Panc1 (cell line): ENCODE data around the gene RPS6KA1.

Source experiments
- POLR2AphosphoS5 ChIP-seq: IDR thresholded peaks from 2 replicates; pipeline ENCODE4 v1.6.1; 2012; ENCODE audit warnings: mild to moderate bottlenecking, low read depth, low read length, moderate library complexity
- TF ChIP-seq, protein P1 (sequence below): fragments of 450-650 bp; IDR thresholded peaks from 2 replicates; pipeline ENCODE4 v1.5.1; 2017; ENCODE audit warnings: mild to moderate bottlenecking
- TF ChIP-seq, protein P2 (sequence below), 2 experiments: IDR thresholded peaks; 2 replicates each; pipeline ENCODE4 v1.6.1; 2011 to 2012; ENCODE audit warnings: low read depth in 2 of 2, control low read depth in 1 of 2, low read length in 1 of 2, mild to moderate bottlenecking in 1 of 2, moderate library complexity in 1 of 2; ENCODE audit not compliant: insufficient read depth in 1 of 2

DNA sequence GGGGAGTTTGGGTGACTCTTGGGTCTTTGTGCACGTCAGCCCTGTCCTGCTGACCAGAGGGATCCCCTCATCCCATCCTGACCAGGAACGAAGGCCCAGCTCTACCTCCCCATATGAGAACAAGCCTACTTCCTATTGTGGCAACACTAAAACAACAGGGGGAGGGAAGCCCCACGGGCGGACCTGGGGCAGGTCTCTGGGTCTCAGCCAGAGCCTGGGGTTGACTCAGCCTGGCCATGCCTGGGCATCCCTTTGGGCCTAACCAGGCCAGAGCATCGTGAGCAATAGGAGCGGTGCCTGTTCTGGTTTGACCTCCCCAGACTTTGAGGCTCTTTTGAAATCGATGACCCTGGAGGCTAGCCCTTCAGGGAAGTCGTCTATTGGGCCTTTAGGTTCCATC is 16.8 kb downstream of the RPS6KA1 start:
- TF ChIP-seq, protein P1, sequence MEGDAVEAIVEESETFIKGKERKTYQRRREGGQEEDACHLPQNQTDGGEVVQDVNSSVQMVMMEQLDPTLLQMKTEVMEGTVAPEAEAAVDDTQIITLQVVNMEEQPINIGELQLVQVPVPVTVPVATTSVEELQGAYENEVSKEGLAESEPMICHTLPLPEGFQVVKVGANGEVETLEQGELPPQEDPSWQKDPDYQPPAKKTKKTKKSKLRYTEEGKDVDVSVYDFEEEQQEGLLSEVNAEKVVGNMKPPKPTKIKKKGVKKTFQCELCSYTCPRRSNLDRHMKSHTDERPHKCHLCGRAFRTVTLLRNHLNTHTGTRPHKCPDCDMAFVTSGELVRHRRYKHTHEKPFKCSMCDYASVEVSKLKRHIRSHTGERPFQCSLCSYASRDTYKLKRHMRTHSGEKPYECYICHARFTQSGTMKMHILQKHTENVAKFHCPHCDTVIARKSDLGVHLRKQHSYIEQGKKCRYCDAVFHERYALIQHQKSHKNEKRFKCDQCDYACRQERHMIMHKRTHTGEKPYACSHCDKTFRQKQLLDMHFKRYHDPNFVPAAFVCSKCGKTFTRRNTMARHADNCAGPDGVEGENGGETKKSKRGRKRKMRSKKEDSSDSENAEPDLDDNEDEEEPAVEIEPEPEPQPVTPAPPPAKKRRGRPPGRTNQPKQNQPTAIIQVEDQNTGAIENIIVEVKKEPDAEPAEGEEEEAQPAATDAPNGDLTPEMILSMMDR: no peak
- no peak for TF ChIP-seq POLR2AphosphoS5
- TF ChIP-seq, protein P2, sequence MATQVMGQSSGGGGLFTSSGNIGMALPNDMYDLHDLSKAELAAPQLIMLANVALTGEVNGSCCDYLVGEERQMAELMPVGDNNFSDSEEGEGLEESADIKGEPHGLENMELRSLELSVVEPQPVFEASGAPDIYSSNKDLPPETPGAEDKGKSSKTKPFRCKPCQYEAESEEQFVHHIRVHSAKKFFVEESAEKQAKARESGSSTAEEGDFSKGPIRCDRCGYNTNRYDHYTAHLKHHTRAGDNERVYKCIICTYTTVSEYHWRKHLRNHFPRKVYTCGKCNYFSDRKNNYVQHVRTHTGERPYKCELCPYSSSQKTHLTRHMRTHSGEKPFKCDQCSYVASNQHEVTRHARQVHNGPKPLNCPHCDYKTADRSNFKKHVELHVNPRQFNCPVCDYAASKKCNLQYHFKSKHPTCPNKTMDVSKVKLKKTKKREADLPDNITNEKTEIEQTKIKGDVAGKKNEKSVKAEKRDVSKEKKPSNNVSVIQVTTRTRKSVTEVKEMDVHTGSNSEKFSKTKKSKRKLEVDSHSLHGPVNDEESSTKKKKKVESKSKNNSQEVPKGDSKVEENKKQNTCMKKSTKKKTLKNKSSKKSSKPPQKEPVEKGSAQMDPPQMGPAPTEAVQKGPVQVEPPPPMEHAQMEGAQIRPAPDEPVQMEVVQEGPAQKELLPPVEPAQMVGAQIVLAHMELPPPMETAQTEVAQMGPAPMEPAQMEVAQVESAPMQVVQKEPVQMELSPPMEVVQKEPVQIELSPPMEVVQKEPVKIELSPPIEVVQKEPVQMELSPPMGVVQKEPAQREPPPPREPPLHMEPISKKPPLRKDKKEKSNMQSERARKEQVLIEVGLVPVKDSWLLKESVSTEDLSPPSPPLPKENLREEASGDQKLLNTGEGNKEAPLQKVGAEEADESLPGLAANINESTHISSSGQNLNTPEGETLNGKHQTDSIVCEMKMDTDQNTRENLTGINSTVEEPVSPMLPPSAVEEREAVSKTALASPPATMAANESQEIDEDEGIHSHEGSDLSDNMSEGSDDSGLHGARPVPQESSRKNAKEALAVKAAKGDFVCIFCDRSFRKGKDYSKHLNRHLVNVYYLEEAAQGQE (IDR thresholded peaks at IDR 0.05; ENCODE audit: insufficient read depth in 1 of 2, low read depth in 2 of 2, low read length in 1 of 2): no peak
